HG02938 (cell line): ENCODE measurements around the gene NCF4.

ENCODE experiments used
- ATAC-seq: cut with Tn5 transposase; IDR thresholded peaks from one replicate; pipeline ENCODE4 v1.9.1; 2021; ENCODE audit warnings: mild to moderate bottlenecking, moderate library complexity; ENCODE audit not compliant: unreplicated experiment

NCF4 gene

DNA sequence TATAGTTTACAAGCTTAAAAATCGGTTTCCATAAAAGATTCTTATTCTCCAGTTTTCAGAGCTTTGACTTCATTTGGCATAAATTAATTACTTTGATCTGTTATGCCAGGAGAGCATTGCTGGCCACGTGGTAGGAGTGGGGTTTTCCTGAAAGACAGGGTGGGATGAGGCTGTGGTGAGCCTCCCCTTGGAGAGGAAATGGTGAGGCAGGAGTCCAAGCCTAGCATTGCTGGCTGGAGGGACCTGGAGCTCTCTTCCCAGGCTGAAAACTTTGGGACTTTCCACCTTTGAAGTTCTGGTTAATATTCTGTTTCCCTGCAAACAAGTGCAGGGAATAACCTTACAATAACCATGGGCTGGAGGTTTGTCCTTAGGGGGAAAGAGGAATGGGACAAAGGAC lies 31.5 kb downstream of the NCF4 start:
- no peak for ATAC-seq

DNA sequence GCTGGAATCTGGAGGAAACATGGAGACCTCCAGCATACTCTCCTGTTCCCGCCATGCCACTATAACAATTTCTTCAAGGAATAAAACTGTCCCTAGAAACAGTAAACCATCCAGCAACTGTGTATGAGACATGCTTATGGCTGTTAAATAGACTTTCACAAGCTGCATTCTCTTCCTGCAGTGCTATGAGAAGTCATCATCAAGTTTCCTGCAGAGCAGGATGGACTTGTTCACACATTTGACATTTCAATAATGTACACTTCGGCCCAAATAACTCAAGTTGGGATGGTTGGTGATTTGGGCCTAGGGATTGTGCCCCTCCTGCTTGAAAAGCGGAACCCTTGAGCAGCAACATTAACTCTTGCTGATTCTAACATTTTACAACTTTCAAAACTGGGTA lies 32.5 kb downstream of the NCF4 start:
- ATAC-seq, result no peak

DNA sequence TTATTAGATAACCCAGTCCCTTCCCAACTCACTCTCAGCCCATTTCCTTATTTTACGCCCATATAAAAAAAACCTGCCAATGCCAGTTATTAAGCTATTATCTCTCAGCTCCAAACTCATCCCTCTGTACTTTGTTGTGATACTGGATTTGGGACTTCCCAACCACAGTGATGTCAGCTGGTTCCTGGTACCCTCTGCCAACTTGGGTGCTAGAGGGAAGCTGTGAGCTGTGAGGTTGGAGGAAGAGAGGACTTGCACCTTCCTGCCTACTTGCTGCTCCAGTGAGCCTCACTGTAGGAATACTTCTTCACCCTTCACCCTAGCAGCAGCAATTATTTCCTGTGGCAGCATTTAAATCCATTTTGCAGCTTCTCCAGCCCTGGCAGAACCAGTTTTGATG lies 33.5 kb downstream of the NCF4 start:
- no peak for ATAC-seq

DNA sequence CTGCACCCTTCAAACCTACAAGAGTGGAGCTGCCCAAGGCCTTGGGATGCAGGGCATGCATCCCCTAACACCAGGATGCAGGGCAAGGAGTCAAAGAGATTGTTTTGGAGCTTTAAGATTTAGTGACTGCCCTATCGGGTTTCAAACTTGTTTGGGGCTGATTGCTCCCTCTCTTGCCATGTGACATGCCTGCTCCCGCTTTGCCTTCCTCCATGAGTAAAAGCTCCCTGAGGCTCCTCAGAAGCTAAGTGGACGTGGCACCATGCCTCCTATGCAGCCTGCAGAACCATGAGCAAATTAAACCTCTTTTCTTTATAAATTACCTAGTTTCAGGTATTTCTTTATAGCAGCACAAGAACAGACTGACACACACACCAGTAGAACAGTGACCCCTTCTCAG lies 36.8 kb downstream of the NCF4 start:
- ATAC-seq, result no peak

DNA sequence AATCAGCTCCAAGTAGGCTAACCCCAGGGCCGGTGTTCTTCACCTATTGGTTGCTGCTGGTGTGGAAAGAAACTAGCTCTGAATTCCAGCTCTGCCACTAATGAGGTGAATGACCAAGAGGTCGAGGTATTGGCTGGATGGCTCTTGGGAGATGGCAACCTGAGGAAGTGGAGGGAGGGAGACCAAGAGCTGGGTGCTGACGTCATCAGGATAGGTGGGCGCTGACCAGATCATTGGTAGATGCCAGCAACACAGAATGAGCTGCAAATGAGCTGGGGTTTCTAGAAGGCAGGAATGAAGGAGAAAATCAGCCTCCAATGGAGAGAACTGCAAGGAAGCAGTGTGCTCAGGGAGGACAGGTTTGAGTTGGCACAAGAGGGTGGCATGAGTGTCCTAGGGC lies 37.9 kb downstream of the NCF4 start:
- ATAC-seq, result no peak

DNA sequence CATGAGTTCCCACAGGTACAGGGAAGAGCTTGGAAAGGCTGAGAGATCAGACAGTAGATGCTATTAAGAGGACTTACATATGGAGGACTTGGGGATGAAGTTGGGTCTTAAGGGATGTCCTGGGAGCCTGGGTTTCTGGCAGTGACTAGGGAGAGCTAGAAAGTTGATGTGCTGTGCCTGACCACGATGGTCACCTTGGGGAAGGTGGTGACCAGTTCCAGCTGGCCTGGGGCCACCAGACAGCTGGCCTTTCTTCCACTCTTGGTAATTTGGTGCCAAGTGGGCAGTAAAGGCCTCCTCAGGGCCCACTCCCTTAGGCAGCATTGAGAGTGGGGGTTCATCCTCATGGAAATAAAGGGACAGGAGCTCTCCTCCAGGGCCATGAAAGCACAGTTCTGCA lies 38.7 kb downstream of the NCF4 start:
- ATAC-seq, result no peak

DNA sequence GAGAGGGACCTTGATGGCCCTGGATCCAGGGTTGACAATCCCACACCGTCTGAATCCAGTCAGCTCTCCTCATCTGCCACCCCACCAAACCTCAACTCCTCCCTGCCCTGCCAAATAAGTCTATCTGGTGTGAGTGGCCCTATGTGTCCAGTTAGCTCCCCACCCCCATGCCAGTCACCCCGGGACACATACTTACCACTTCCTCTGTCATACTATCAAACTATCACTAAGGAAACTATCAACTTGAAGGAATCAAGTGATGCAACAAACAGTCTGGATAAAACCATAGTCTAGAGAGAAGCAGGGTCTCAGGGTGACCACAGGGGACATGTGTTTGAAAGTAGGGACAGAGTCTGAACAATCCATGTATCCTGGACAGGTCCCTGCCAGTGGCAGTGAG lies 39.4 kb downstream of the NCF4 start:
- ATAC-seq, result no peak

DNA sequence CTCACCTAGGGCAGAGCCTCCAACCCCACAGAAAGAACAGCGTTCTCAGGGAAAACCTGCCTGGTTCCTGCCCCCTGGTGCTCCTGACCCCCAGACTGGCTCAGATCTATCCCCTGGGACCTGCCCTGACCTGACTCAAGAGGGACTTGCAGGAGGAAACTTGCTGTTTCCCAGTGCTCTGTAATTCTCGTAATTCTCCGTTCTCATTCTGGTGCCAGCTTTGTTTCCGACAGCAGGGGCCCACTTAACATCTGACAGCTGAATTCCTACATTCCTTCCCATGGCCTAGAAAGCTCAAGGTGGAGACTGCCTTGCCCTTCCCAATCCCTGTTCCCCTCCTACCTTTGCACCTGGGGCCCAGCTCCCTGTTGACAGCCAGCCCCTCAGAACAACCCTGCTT lies 40.1 kb downstream of the NCF4 start:
- no peak for ATAC-seq

DNA sequence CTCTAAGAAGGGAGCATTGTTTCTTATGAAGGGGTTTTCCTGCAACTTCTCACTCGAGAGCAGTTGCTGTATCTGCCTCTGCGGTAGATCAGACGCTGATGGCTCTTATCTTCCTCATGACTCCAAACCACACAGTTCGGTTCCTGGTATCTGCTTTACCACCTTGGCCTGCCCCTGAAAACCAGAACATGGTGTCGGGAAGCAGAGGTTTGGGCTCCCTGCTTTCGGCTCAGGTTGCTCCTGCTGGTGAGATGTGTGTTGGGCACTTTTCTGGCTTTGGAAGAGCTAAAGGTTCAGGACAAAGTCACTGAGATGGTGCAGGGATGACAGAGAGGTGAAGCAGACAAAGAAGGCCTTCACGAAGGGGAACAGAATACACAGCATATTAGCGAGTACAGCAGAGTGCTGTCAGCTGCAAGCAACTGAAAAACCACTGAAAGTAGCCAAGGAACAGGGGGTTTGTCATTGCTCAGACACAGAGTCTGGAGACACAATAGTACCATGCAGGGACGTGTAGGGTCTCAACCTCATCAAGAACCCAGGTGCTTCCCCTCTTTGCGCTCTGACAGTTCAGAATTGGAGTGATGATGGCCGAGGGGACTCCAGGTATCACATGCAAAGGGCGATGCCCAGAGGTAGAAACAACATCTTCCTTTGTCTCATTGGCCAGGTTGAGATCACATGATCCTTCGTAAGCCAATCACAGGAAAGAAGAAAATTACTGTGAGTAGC lies 40.8 kb downstream of the NCF4 start:
- peak; percentile 66 for ATAC-seq

DNA sequence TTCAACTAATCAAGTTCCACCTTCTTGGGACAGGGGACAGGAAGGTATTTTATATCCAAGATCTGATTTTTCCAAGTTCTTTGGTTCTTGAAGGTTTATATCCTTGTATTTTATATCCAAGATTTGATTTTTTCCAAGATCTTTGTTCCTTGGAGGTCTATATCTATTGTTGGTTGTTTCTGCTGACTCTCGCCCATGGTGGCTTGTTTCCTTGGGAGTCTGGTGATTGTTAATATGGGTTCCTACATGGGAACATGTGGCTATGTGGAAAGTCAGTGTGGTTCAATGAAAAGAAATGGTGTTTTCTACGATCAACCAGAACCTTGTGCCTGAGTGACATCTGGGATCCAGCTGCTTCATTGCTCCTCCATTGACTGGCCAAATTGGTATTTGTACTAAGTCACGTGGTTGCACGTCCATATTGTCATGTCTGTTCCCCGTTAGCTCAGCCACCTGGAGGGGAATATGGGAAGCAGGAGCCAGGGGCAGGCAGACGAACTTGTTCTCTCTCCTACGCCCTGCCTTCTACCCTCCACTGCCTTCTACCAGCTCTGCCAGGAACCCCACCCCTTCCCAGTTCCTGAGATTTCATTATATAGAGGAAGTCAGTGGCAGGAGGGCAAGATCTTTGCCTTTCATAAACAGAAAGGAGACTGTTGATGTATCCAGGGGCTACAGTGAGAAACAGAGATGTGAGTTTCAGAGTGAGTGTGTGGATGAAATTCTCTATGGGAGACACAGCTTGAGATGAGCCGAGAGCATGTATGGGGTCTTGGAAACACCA lies 41.5 kb downstream of the NCF4 start:
- ATAC-seq, result no peak

DNA sequence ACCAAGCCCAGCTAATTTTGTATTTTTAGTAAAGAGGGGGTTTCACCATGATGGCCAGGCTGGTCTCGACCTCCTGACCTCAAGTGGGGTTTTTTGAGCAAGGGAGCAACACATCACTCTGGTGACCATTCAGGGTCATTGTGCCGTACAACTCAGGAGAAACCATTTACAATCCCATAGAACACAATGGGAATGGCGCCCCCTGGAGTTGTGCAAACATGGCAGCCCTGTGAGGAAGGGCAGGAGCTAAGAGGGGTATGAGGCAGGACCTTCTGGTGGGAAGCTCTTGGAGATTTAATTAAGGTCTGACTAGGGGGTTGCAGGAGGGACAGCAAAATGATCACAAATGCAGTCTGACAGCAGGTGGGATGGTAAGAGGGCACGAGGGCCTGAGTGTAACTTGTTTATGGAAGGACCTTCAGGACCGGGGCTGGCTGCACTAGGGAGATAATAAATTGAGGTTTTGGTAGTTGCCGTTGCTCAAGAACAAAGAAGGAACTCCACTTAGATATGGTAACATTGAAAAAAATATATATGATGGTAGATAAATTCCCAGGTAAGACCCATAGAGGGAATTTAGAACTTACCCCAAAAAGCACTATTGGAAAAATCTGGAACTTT lies 43.6 kb downstream of the NCF4 start:
- ATAC-seq, result no peak

DNA sequence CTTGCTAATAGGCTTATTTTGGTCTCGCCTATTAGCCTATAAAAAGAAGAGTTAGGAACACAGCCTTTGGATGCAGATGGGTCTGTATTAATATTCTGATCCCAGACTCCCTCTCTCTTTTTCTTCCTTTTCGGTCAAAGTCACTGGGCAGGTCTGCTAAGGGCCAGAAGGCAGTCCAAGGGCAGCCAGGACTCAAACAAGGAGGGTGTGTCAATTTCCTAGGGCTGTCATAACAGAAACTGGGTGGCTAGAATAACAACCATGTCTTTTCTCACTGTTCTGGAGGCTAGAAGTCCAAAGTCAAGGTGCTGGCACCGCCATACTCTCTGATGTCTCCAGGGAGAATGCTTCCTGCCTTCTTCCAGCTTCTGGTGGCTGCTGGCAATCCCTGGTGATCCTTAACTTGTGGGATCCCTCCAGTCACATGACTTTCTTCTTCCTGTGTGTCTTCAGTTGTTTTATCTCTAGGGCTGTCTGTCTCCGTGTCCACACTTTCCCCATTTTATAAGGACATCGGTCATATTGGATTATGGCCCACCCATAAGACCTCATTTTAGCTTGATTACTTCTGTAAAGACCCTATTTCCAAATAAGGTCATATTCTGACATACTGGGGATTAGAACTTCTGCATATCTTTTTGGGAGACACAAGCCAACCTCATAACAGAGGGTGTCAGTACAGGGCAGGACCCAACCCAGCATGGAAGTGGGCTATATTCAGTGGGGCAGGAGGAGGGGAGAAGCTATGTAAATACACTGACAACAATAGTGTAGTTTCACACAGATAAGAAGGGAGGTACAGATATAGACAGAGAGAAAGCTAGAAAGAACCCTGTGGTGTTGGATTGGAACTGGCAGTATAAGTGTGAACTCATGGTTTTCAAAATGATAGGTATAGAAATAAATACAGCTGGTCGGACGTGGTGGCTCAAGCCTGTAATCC lies 46.7 kb downstream of the NCF4 start:
- no peak for ATAC-seq

DNA sequence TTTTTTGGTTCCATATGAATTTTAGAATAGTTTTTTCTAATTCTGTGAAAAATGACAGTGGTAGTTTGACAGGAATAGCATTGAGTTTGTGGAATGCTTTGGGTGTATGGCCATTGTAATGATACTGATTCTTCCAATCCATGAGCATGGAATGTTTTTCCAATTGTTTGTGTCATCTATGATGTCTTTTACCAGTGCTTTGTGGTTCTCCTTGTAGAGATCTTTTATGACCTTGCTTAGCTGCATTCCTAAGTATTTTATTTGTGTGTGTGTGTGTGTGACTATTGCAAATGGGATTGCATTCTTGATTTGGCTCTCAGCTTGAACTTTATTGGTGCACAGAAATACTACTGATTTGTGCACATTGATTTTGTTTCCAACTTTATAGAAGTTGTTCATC lies 49.7 kb downstream of the NCF4 start:
- no peak for ATAC-seq

DNA sequence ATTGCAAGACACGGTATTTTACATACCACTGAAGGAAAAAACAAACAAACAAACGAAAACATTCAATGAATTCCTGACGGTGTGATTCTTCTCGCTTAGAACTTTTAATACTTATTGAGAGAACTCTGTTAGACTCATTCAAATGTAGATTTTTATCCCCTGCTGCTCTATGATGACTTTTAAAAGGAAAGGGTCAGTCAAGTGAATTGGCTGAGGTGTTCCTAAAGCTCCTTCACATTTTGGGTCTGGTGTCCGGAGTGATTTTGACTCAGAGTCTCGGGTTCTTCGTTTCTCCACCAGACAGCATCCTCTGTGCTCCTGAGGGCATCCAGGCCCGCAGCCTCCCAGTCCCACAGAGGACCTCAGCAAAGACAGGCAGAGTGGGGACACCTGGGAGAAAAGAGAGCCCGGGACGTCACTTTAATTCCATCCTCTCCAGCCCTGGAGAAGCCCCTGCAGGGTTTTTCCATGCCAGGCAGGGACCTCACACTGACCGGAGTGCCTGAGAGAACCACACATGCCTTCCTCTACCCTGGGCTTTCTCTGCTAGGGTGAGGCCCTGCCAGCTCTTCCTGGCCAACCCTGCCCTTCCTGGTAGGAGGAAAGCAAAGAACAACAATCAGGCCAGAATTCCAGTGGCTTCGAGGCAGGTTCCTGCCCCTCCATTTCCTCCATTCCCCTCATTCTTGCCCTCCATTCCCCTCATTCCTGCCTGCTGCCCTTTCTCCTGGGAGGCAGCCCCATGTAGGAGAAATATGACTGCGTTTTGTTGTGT lies 51.3 kb downstream of the NCF4 start:
- ATAC-seq, result no peak

DNA sequence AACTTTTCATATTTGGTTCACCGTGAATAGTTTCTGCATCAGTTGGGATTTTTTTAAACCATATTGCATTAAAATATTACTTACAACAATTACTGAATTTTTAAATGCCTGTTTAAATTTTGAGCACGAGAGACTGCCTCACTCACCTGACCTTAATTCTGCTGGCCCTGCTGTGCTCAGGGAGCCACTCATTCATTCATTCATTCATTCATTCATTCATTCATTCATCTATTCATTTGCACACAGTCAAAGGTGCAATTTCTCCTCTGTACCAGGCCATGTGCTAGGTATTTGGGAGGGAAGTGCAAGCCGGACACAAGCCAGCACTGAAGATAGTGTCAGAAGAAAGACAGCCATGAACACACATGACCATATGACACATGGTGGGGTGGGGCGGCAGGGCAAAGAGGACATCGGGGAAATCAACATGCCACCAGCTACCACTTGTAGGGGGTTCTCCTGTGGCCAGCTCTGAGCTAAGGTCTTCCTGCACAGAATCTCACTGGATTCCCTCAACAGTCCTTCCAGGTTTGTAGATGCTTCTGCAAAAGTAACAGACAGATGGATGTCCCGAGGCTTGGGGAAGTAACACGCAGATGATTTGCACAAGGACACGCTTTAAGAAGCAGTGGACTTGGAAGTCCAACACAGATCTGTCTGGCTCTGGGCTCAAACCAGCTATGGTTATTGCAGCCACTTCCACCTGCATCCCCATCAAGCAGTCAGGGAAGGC lies 52.1 kb downstream of the NCF4 start:
- no peak for ATAC-seq

DNA sequence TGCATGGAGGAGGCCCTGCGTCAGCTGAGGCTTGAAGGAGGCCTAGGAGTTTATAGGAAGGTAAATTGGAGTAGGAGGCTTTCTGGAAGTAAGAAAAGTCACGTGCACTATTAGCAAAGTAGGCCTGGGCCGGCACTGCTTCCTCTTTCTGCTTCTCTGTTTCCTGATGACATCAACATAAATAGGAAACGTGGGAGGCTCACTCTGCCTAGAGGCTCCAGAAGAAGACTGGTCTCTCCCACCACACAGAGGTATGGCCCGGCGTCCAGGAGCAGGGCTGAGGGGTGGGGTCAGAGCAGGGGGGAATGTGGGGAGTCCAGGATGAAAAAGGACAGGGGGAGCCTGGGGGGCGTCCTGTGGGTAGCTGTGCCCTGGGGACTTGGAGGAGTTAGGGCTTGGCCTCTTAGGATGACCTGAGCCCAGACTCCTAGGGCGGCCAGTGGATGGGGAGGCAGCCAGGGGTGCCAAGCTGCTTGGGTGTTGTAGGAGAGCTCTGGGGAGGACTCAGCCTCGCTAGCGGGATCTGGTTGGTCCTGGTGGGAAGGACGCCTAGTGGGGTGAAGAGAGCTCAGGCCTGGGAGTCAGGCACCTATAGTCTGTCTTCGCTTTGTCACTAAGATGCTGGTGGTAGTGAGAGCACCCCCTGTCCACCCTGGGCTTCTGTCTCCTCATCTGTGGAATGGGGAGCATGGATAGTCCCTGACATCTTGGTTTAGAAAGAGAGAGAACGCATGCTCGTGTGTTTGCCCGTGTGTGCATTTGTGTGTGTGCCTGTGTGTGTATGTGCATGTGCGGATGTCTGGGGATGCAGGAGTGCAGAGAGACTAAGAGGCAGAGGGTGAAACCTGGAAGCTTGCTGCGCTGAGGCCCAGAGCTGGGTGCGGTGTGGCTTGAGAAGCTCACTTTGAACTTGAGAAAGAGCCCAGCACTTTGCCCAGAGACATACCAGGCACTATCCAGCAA lies 52.9 kb downstream of the NCF4 start, which contains the start of gene CSF2RB:
Gene CSF2RB, plus strand, starts transcription at position 202 of the 963 bp plus-strand sequence. CDS start 8,580 bp downstream, outside the sequence.
- ATAC-seq, result no peak

DNA sequence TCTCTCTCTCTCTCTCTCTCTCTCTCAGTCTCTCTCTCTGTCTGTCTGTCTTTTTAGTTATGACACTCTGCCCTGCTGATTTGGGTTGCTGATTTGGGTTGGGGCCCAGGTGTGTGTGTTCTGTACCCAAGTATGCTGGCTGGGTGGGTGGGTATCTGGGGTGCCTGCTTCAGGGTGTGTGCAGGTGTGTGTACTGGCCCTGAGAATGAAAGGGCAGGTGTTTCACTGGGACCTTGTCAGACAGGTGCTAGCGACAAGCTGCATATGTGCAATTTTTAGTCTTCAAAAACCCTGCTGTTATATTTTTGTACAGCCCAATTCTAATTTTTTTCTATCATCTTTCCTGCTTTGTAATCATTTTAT lies 53.6 kb downstream of the NCF4 start:
- no peak for ATAC-seq

DNA sequence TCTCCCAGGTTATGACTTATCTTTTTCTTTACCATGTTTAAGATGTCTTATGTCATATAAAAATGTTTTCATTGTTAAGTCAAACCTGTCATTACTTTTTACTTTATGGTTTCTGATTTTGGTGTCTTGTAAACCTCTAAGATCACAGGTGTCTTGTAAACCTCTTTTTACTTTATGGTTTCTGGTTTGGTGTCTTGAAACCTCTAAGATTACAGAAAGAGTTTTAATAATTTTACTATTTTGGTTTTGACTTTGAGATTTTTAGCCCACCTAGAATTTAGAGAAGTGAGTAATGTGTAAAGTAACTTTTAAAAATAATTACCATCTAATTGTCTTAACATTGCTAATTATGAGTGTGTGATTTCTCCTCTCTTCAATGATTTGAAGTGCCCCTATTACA lies 55.2 kb downstream of the NCF4 start:
- ATAC-seq, result no peak
